ENCODE measurements around the gene DUOX1. TPM values are rescaled to one million over a fixed set of nuclear protein-coding genes. Genes with fewer than 3 reads are reported as not detected.

DUOX1 gene
- total and polyA plus RNA-seq, 2 of the 13 experiments (the other 11 are each of a cell fraction or from before 2014, with no cell fraction given) = 0.03 TPM; not detected in 1

DNA sequence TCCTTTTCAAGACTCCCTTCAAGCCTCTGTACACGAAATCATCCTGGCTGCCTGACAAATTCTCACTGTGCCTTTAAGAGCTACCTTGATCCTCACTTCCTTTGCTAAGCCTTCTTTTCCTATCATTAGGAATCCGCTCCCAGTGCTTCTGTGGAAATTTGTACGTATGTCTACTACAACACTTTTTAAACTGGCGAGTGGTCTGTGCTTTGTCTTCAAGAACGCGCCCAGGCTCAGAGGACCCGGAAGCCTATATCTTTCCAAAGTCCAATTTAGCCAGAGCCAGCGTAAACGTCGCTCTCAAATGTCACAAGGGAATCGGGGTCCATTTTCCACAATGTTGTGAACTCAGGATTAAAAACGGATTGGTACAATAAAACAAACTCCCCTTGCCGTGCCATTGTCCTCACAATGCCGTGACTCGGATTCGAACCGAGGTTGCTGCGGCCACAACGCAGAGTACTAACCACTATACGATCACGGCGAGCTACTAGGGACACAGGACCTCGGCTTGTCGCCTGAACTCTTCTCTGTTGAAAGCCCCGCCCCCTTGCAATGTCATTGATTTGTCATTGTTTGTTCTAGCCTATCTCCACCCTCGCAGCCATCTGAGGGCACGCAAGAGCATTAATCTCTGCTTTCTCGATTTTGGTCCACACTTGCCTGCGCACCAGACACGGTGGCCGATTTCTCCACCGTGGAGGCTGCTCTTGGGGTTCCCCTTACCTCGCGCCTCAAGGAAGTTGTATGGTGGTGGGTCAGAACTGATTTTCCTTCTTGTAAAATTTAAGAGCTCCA, 70.4 kb downstream of the DUOX1 start (continued):
- TF ChIP-seq HES4 (CRISPR knock-in tag; IDR thresholded peaks at IDR 0.05; ENCODE audit: borderline replicate concordance) (peak; percentile 66), GABPA (IDR thresholded peaks at IDR 0.05; ENCODE audit: low read depth, low read length) (no peak), GABPA (CRISPR knock-in tag; IDR thresholded peaks at IDR 0.05; ENCODE audit: low read depth) (peak; percentile 34; the same call in 1 of the 2 replicates), BRD4 (CRISPR knock-in tag; IDR thresholded peaks at IDR 0.05) (0 out of 2 replicates have a peak, but pooled peaks have one; percentile 64), JUNB (CRISPR knock-in tag; IDR thresholded peaks at IDR 0.05; ENCODE audit: borderline replicate concordance) (no peak), SRSF1 (optimal IDR thresholded peaks at IDR 0.05; ENCODE audit: low read depth, low read length) (peak; percentile 12), ZNF709 (CRISPR knock-in tag; IDR thresholded peaks at IDR 0.05) (peak; percentile 48), ZNF569 (CRISPR knock-in tag; IDR thresholded peaks at IDR 0.05; ENCODE audit: borderline replicate concordance) (no peak), TBX2 (CRISPR knock-in tag; IDR thresholded peaks at IDR 0.05; ENCODE audit: borderline replicate concordance) (peak; percentile 20; the same call in 1 of the 2 replicates), ZNF737 (CRISPR knock-in tag; IDR thresholded peaks at IDR 0.05; ENCODE audit: borderline replicate concordance) (no peak; the same call in 1 of the 2 replicates), SIN3B (IDR thresholded peaks at IDR 0.05; ENCODE audit: low read length) (0 out of 2 replicates have a peak, but pooled peaks have one; percentile 47), ZNF292 (CRISPR knock-in tag; IDR thresholded peaks at IDR 0.05; ENCODE audit: borderline replicate concordance, low read depth) (no peak), ZNF136 (CRISPR knock-in tag; IDR thresholded peaks at IDR 0.05; ENCODE audit: low read depth) (no peak), ZNF891 (CRISPR knock-in tag; IDR thresholded peaks at IDR 0.05) (no peak), POLR2G (IDR thresholded peaks at IDR 0.05; ENCODE audit: low read depth, low read length) (peak; percentile 79)
- TF ChIP-seq, protein P1, sequence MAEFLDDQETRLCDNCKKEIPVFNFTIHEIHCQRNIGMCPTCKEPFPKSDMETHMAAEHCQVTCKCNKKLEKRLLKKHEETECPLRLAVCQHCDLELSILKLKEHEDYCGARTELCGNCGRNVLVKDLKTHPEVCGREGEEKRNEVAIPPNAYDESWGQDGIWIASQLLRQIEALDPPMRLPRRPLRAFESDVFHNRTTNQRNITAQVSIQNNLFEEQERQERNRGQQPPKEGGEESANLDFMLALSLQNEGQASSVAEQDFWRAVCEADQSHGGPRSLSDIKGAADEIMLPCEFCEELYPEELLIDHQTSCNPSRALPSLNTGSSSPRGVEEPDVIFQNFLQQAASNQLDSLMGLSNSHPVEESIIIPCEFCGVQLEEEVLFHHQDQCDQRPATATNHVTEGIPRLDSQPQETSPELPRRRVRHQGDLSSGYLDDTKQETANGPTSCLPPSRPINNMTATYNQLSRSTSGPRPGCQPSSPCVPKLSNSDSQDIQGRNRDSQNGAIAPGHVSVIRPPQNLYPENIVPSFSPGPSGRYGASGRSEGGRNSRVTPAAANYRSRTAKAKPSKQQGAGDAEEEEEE (CRISPR knock-in tag; IDR thresholded peaks at IDR 0.05; ENCODE audit: borderline replicate concordance) = no peak
- TF ChIP-seq, protein P2, sequence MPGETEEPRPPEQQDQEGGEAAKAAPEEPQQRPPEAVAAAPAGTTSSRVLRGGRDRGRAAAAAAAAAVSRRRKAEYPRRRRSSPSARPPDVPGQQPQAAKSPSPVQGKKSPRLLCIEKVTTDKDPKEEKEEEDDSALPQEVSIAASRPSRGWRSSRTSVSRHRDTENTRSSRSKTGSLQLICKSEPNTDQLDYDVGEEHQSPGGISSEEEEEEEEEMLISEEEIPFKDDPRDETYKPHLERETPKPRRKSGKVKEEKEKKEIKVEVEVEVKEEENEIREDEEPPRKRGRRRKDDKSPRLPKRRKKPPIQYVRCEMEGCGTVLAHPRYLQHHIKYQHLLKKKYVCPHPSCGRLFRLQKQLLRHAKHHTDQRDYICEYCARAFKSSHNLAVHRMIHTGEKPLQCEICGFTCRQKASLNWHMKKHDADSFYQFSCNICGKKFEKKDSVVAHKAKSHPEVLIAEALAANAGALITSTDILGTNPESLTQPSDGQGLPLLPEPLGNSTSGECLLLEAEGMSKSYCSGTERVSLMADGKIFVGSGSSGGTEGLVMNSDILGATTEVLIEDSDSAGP (CRISPR knock-in tag; IDR thresholded peaks at IDR 0.05; ENCODE audit: borderline replicate concordance) = peak; percentile 78
- TF ChIP-seq, protein P3, sequence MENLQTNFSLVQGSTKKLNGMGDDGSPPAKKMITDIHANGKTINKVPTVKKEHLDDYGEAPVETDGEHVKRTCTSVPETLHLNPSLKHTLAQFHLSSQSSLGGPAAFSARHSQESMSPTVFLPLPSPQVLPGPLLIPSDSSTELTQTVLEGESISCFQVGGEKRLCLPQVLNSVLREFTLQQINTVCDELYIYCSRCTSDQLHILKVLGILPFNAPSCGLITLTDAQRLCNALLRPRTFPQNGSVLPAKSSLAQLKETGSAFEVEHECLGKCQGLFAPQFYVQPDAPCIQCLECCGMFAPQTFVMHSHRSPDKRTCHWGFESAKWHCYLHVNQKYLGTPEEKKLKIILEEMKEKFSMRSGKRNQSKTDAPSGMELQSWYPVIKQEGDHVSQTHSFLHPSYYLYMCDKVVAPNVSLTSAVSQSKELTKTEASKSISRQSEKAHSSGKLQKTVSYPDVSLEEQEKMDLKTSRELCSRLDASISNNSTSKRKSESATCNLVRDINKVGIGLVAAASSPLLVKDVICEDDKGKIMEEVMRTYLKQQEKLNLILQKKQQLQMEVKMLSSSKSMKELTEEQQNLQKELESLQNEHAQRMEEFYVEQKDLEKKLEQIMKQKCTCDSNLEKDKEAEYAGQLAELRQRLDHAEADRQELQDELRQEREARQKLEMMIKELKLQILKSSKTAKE (CRISPR knock-in tag; IDR thresholded peaks at IDR 0.05; ENCODE audit: borderline replicate concordance) = no peak
- TF ChIP-seq, protein P4, sequence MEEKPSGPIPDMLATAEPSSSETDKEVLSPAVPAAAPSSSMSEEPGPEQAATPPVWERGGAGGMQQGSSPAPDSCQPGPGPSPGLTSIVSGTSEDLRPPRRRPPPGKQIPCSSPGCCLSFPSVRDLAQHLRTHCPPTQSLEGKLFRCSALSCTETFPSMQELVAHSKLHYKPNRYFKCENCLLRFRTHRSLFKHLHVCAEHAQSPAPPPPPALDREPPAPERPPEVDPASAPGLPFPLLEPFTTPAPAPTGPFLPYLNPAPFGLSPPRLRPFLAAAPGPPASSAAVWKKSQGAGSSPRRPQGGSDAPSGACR (CRISPR knock-in tag; IDR thresholded peaks at IDR 0.05) = peak; percentile 39; the same call in 1 of the 2 replicates
- TF ChIP-seq, protein P5, sequence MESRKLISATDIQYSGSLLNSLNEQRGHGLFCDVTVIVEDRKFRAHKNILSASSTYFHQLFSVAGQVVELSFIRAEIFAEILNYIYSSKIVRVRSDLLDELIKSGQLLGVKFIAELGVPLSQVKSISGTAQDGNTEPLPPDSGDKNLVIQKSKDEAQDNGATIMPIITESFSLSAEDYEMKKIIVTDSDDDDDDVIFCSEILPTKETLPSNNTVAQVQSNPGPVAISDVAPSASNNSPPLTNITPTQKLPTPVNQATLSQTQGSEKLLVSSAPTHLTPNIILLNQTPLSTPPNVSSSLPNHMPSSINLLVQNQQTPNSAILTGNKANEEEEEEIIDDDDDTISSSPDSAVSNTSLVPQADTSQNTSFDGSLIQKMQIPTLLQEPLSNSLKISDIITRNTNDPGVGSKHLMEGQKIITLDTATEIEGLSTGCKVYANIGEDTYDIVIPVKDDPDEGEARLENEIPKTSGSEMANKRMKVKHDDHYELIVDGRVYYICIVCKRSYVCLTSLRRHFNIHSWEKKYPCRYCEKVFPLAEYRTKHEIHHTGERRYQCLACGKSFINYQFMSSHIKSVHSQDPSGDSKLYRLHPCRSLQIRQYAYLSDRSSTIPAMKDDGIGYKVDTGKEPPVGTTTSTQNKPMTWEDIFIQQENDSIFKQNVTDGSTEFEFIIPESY (CRISPR knock-in tag; IDR thresholded peaks at IDR 0.05) = peak; percentile 68; the same call in 1 of the 2 replicates
